GM11168 (cell line): ENCODE results near the gene SERPIND1.

Experiments
- in situ Hi-C: fragments of 300-500 bp; cut with MboI; formaldehyde crosslinking; loops from one replicate; pipeline ENCODE4 v1.12.0; 2022; ENCODE audit warnings: low sequenced_read_pairs; ENCODE audit not compliant: unreplicated experiment

SERPIND1 gene

DNA sequence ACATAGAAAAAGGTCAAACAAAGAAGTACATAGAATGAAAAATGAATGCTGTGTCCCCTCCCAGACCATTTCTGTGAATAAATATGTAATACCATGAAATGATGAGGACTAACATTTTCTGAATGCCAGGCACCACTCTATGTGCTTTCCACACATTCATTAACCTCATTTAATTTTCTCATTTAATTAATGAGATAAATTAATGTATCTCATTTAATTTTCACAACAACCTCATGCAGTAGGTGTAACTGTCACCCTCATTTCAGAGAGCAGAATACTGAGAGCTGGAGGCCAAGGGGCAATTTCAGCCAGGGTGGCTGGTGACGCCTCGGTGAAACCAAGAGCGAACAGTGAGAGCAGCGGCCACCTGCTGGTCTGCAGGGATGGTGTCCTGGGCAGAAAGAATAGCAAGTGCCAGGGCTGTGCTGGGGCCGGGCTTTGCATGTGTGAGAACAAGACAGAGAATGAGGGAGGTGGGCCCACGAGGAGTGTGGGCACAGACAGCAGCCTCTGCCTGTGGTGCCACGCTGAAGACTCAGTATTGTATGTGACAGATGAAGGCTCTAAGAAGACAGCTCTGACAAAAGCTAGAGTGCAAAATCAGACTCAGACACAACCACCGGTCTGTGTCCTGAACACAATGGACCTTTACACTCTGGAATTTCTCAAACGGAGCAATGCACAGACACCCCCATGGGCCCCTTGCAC lies 1.8 kb upstream of the SERPIND1 start:
- in situ Hi-C loops, result no loop called here

DNA sequence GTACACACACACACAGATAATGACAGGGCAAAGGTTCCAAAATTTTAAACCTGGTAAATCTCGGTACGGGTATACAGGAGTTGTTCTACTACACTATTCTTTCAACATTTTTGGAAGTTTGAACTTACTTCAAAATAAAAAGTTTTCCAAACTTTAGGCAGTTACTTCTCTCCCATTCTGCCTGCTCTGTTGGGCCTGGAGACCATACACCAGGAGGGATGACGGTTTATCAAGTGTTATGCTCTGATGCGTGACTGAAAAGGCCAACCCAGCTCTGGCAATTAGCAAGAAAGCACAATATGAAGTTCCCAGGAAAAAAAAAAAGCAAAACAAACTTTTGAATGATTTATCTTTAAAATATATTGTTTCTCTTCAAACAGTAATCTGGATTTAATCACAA lies 969 bp downstream of the SERPIND1 start:
- in situ Hi-C loops, result no loop called here

DNA sequence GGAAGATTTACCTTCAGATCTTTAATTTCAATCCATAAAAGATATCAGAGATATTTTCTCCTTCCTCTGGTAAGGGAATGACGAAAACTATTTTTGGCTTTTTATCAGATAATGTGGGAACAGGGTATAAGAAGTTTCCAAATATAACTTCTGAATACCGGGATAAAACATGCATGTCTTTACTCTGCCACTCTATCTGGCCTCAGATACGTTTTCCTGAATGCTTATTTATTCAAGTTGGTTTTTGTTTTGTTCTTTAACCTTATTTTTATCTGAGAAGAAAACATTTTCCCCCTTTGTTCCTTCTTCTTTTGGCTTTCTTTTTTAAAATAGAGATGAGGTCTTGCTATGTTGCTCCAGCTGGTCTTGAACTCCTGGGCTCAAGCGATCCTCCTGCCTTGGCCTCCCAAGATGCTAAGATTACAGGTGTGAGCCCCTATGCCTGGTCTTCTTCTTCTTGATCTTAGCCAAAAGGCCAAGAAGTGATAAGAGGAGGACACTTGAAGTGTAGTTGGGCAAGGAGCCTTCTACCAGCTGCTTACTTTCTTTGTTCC lies 1.5 kb downstream of the SERPIND1 start:
- in situ Hi-C loops, result no loop called here

DNA sequence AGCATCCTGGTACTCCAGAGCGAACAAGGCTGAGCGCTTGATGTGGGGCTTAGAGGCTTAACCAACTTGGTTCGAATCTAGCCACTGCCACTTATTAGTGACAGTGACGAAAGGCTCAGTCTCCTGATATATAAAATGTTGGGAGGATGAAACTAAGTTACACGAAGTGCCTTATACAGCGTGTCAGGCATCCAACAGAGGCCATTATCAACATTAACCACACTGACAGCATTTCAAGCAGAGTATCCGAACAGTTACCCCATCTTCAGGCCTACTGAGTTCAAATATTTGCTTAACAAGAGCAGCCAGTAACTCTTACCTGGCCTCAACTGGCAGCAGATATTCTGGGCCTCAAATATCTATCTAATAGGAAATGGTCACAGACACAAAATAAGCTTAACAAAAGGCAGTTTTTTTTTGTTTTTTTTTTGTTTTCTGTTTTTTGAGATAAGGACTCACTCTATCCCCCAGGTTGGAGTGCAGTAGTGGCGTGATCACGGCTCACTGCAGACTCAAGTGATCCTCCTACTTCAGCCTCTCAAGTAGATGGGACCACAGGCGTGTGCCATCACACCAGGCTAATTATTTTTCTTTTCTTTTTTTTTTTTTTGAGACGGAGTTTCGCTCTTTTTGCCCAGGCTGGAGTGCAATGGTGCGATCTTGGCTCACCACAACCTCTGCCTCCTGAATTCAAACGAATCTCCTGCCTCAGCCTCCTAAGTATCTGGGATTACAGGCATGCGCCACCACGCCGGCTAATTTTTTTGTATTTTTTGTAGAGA lies 2.9 kb downstream of the SERPIND1 start:
- in situ Hi-C loops, result no loop called here

GRCh38 chr22:20777420-20778177 lies 3.7 kb downstream of the SERPIND1 start:
- in situ Hi-C loops, result no loop called here

GRCh38 chr22:20779014-20779817 lies 5.3 kb downstream of the SERPIND1 start:
- in situ Hi-C loops, result no loop called here

GRCh38 chr22:20779818-20780158 lies 5.9 kb downstream of the SERPIND1 start:
- in situ Hi-C loops, result no loop called here

- in situ Hi-C loops, result no loop called here
Measured at GRCh38 chr22:20781272-20781990, 7.5 kb downstream of the SERPIND1 start.

DNA sequence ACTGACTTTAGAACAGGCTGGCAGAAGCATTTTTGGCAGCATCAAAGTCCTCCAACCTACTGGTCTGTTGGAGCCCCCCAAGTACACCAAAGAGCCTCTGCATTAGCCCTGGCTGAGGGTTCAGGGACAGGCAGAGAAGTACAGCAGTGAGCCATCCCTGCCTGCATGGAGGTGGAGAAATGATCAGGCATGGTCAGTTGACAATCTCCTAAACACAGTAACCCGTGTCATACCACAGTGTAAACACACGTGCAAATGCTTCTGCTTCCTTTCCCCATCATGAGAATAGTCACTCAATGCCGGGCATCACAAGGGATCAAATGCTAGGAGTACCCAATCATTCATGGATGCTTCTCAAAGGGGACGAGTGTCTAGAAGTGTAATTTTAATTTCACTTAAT lies 8.2 kb downstream of the SERPIND1 start:
- in situ Hi-C loops, result no loop called here

GRCh38 chr22:20782596-20783299 lies 8.8 kb downstream of the SERPIND1 start:
- in situ Hi-C loops, result no loop called here

DNA sequence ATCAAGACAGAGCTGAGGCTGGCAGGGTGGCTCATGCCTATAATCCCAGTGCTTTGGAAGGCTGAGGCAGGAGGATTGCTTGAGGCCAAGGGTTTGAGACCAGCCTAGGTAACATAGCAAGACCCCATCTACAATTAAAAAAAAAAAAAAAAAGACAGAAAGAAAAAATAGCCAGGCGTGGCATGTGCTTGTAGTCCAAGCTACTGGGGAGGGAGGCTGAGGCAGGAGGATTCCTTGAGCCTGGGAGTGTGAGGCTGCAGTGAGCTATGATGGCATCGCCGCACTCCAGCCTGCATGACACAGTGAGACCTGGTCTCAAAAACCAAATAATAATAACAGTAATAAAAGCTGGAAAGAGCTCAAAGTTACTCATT lies 9.4 kb downstream of the SERPIND1 start:
- in situ Hi-C loops, result no loop called here

DNA sequence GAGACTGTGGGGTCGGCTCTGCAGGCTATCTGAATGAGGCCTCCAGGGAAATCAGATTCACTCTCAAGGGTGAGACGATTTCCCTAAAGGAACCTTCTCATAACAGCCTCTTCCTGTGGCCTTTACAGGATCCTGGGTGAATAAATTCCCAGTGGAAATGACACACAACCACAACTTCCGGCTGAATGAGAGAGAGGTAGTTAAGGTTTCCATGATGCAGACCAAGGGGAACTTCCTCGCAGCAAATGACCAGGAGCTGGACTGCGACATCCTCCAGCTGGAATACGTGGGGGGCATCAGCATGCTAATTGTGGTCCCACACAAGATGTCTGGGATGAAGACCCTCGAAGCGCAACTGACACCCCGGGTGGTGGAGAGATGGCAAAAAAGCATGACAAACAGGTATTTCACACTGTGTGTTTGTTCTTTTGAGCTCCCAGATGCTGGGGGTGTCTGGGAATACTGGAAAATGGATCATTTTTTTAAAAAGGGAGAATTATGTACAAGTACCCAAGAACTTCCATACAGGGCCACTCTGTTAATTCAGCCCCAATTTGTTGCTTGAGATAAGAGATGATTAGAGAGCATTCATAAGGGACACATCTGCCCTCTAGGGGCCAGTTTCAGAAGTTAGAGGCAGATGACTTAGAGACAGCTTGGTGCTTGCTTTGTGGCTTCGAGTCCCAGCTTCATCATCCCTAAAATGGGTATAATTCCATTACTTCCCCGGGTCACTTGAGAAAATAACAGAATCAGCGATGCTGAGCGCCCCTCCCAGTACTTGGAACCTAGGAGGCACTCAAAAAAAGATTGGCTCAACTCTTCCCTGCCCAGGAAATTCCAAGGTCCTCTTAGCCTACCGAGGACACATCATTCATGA lies 10.2 kb downstream of the SERPIND1 start:
- in situ Hi-C loops, result no loop called here

DNA sequence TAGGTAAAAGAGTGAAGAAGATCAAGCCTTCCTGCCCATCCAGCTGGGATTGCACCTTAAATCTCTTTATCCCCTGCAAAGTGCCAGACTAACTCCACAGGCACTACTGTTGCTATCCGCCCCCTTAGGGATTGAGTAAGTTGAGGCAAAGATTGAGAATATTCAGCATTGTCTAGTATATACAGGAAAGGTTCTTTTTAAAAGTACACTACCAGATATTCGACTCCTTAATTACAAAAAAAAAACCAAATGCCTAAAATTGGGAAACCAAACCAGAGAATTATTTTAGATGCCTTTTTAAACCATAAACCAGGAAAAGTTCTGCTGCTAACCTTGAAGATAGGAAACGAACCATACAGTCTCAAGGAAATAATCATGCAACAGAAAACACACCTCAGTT lies 11.5 kb downstream of the SERPIND1 start:
- in situ Hi-C loops, result no loop called here

- in situ Hi-C loops, result no loop called here
Measured at GRCh38 chr22:20786048-20786447, 12.1 kb downstream of the SERPIND1 start.

- in situ Hi-C loops, result no loop called here
Measured at GRCh38 chr22:20786536-20786979, 12.6 kb downstream of the SERPIND1 start.

GRCh38 chr22:20787223-20787622 lies 13.3 kb downstream of the SERPIND1 start:
- in situ Hi-C loops, result no loop called here

GRCh38 chr22:20787746-20788626 lies 14.1 kb downstream of the SERPIND1 start:
- in situ Hi-C loops, result no loop called here
